ENCODE data around the gene CCDC24.

The CCDC24 gene

GRCh38 chr1:44031252-44032169 lies 40.1 kb downstream of the CCDC24 start, which contains the start of gene SLC6A9:
Gene SLC6A9, minus strand, starts transcription at chr1:44031462. Its CDS starts 7,185 bp downstream, at chr1:44024277.
- H3K4me3 ChIP-seq (ENCODE audit: low read length) = peak within 1 kb of the TSS; percentile 71
- DNase-seq (ENCODE audit: low read depth) = no peak
- TF ChIP-seq CTCF (conservative IDR thresholded peaks at IDR 0.05; ENCODE audit: low read depth, low read length) = no peak

GRCh38 chr1:44032170-44032790 lies 40.9 kb downstream of the CCDC24 start:
- no peak for TF ChIP-seq CTCF (conservative IDR thresholded peaks at IDR 0.05; ENCODE audit: low read depth, low read length)
- no peak for DNase-seq (ENCODE audit: low read depth)

GRCh38 chr1:44033041-44033575 lies 41.7 kb downstream of the CCDC24 start:
- no peak for DNase-seq (ENCODE audit: low read depth)
- TF ChIP-seq CTCF (conservative IDR thresholded peaks at IDR 0.05; ENCODE audit: low read depth, low read length) = no peak
- H3K4me3 ChIP-seq (ENCODE audit: low read length) = no peak overlapping the region

More at GRCh38 chr1:44032170-44032790, 40.9 kb downstream of the CCDC24 start:
- H3K4me3 ChIP-seq (ENCODE audit: low read length) = no peak overlapping the region

- DNase-seq (ENCODE audit: low read depth) = no peak
- no peak overlapping the region for H3K4me3 ChIP-seq (ENCODE audit: low read length)
- no peak for TF ChIP-seq CTCF (conservative IDR thresholded peaks at IDR 0.05; ENCODE audit: low read depth, low read length)
Observed at GRCh38 chr1:44033756-44034155, 42.4 kb downstream of the CCDC24 start.

- no peak overlapping the region for H3K4me3 ChIP-seq (ENCODE audit: low read length)
- TF ChIP-seq CTCF (conservative IDR thresholded peaks at IDR 0.05; ENCODE audit: low read depth, low read length) = no peak
- DNase-seq (ENCODE audit: low read depth) = no peak
Observed at GRCh38 chr1:44034423-44034822, 43.0 kb downstream of the CCDC24 start.

- no peak for TF ChIP-seq CTCF (conservative IDR thresholded peaks at IDR 0.05; ENCODE audit: low read depth, low read length)
- no peak for DNase-seq (ENCODE audit: low read depth)
- H3K4me3 ChIP-seq (ENCODE audit: low read length) = no peak overlapping the region
Observed at GRCh38 chr1:44034976-44035716, 43.7 kb downstream of the CCDC24 start.

All from retinal pigment epithelial cell (primary cell).